HEK293T (cell line): Measurements from ENCODE around the gene TTC32.

Experiments used
- BHLHE40 ChIP-seq: fragments of 450-650 bp; IDR thresholded peaks from 2 replicates; pipeline ENCODE4 v1.6.1; 2016; ENCODE audit warnings: mild to moderate bottlenecking, moderate library complexity, borderline replicate concordance
- CTBP1 ChIP-seq: fragments of 450-650 bp; IDR thresholded peaks from 2 replicates; pipeline ENCODE4 v1.6.1; 2016; ENCODE audit warnings: borderline replicate concordance
- ELF4 ChIP-seq: fragments of 450-650 bp; IDR thresholded peaks from 2 replicates; pipeline ENCODE4 v1.6.1; 2017; ENCODE audit warnings: antibody characterized with exemption
- FOXA1 ChIP-seq: fragments of 450-650 bp; IDR thresholded peaks from 2 replicates; pipeline ENCODE4 v1.6.1; 2016; ENCODE audit warnings: mild to moderate bottlenecking
- NFRKB ChIP-seq: fragments of 450-650 bp; IDR thresholded peaks from 2 replicates; pipeline ENCODE4 v1.6.1; 2016; ENCODE audit warnings: mild to moderate bottlenecking, moderate library complexity
- PKNOX1 ChIP-seq: fragments of 450-650 bp; IDR thresholded peaks from 2 replicates; pipeline ENCODE4 v1.6.1; 2016
- SP1 ChIP-seq: fragments of 450-650 bp; IDR thresholded peaks from 2 replicates; pipeline ENCODE4 v1.6.1; 2017
- TARDBP ChIP-seq: fragments of 450-650 bp; IDR thresholded peaks from 2 replicates; pipeline ENCODE4 v1.6.1; 2016
- ZNF384 ChIP-seq: fragments of 450-650 bp; IDR thresholded peaks from 2 replicates; pipeline ENCODE4 v1.6.1; 2016

GRCh38 chr2:19863303-19864041, 38.3 kb downstream of the TTC32 start:
- TF ChIP-seq BHLHE40 (no peak), ZNF384 (no peak), FOXA1 (no peak), TARDBP (no peak), PKNOX1 (no peak), SP1 (no peak), ELF4 (no peak), CTBP1 (no peak), NFRKB (no peak)
